Activated CD4-positive, alpha-beta T cell treated with anti-CD3 and anti-CD28 coated beads for 24 hours (primary cell): ENCODE data around the gene ZBTB18.
A peak's percentile ranks its signal among the peaks of the same experiment; 100 is the strongest.

ENCODE experiments used
- DNase-seq, 2 donors: peaks; one replicate each; pipeline ENCODE4 v3.0.0-alpha.2; 2020; ENCODE audit warnings: low read depth in 2 of 2

ZBTB18 gene

DNA sequence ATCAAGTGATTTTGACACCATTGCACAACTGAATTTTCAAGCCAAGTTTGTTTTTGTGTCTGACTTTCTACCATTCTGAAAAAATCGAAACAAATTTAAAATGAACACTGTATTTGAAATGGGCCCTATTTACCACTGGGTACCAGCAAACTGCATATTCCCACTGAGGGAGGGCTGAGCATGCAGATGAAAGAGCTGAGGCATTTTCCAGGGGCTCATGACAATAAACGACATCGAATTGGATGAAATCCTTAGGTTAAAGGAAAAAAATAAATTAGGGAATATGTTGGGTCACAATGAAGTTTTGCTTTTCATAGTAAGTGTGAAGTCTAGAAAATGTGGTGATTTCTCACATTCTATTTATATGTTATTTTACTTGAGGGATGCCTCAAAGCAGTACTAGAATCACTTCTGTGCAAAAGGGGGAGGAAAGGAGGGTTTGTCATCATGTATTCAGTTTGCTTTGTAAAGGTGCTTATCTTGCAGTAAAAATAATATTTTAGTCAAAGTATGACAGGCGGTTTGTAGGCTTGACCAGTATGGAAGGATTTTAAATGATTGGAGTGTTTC is 11.2 kb downstream of the ZBTB18 start:
- no peak for DNase-seq

DNA sequence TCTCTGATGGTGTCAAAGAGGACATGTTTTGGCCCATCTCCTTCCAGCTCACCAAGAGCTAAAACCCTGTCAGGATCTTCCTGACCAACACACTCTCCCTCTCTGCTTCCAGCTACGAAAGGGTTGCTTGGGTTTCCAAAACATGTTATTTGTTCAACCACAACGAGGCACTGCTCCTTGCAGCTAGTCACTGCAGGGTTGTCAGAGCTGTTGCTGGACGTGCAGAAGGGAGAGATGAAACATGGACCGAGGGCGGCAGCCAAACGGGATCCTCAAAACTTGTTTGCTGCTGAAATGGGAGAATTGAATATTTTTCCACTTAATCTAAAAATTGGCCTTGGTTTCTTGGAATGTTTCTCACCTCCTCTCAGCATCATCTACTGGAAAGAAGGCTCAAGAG is 12.4 kb downstream of the ZBTB18 start:
- DNase-seq, result no peak

DNA sequence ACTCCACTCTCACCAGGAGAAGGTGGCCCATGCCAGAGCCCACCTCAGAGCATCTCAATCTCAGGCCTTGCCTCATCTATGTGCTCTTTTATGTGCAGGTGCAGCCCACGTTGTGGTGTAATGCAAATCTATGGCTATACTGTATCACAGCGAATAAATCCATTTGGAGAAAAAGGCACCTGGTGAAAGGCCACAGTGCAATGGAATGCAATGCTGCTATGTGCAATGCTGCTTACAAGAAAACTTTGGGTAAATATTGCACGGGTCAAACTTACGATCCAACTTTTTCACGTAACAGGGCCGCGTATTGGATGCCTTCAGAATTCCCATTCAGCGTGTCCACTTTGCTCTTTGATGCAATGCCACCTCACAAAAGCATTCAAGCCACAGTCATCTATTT is 13.5 kb downstream of the ZBTB18 start:
- DNase-seq, result no peak

DNA sequence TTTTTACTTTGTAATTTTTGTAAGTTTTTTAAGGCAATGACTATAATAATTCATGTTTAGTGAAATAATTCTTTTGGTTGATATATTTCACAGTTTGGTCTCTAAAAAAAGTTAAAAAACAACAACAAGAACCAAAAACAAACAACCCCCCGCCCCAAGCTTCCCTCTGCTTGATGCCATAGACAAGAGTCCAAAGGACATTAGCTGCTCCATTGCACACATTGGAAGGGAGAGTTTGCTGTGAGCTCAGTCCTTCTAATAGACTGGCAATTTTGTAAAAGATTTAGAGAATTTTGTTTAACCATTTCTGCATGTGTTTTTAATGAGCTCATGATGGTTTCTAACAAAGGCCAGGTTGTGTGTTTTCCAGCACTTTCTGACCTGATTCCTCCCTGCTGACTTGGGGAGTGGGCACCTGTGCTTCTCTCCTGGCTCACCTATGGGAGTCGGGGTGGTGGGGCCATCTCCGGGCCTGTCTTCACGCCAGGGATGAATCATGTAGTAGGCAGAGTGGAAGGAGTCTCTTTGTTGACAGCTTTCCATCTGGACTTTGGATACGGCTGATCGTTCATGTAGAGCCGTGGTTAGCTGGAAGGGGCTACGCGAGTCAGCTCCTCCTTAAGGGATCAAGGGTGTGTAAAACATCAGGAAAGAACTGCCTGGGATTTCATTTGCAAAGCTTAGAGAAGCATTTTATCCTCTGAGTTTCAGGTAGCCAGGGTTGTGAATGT is 14.1 kb downstream of the ZBTB18 start:
- DNase-seq, result no peak

DNA sequence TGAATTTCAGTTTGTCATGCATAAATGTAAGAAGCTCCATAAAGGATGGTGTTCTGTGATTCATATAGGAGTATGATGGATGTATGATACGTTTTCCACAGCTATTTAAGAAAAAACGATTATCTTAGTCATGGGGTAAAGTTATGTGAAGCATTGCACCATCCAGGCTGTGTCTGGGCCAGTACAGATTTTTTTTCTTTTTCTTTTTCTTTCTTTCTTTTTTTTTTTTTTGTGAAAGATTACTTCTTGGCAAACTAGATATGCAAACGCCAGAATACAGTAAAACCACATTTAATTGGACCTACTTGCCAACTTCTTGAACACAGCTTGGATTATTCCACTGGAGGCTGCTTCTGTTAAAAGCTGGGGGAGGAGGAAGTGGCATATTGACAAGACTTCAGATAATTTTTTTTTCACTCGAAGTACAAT is 14.9 kb downstream of the ZBTB18 start:
- no peak for DNase-seq

DNA sequence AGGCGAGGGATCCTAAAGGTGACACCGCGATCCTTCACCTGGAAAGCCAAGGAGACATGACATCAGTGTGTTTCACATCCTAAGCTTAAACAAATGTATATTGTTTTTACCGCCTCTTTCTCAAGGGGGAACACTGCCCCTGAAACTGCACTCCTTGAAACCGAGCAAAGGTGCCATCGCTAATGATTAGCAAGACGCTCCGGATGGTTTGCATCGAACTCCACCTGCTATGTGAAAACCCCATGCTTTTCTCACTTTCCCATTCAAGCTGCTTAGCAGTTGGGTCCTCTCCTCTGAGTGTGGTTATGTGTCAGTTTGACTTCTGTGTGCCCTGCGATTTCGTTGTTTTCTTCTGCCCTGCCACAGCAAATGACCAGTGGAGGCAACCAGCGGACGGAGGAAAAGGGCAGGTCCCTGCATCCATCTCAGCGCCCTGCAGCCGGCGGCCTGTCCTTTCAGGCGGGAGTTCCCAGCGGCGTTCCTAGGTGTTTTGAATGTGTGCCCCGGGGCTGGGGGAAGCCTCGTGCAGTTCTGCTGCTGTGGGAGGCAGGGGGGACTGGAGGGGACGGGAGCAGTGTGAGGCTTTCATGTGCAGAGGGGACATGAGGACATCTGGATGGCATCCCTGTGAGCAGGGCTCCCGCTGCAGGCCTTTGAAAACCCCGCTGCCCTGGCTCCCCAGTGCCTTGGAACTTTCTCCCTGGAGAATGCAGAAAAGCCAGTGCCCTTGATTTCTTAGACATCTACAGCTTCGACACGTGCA is 16.1 kb downstream of the ZBTB18 start:
- no peak for DNase-seq

DNA sequence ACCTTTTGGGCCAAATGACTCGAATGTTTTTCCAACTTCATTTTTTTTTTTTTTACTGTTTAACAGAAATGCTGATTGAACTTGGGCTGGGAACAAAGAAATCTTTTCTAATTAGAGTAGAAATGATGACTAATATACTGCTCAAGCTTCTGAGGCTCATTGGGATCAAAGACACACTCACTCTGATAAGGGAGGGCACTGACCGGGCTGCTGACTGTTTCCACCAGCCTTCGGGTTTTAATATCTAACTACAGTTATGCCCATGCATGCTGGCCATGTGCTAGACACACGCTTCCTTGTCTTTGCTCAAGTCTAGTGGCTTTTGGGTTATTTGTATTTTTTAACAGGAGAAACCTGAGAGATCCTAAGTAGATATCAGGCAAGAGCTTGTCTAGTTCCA is 16.8 kb downstream of the ZBTB18 start:
- no peak for DNase-seq

DNA sequence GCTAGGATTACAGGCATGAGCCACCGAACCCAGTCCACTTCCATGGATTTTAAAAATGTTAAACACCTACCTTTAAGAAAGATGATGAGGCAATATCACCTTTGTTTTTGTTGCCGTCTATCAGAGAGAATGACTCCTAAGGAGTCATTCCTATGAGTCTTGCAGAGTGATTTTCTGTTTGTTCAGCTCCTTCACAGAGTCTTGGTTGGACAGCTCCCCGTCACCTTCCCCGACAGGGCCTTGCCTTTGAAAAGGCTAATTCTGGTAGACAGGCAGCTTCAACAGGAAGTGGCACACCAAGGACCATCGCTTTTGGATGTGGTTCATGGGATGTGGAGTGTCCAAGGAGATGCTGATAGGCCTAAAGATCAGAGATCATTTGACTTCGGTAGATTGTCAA is 17.5 kb downstream of the ZBTB18 start:
- DNase-seq, result no peak

DNA sequence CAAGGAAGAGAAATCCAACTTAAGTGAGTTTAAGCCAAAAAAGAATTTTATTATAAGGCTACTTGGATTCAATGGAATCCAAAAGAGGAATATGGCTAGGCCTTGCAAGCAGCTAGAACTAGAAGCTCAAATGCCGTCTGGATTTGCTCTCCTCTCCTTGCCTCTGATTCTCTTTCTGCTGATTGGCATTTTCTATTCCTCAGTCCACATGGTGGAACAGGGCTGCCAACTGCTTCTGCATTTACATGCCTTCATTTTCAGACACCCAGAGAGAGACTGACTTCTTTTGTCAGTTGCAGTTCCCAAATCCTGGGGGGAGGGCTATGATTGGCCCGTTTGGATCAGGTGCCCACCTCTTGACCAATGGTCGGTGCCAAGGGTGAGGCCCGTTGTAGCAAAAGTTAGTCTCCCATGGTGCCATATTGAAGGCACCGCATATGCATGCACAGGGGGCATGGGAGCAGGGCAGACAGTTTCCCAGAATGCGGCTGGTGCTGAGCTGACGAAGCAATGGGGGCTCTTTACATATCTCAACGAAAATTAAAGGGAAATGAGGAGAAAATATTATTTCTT is 18.3 kb downstream of the ZBTB18 start:
- no peak for DNase-seq

DNA sequence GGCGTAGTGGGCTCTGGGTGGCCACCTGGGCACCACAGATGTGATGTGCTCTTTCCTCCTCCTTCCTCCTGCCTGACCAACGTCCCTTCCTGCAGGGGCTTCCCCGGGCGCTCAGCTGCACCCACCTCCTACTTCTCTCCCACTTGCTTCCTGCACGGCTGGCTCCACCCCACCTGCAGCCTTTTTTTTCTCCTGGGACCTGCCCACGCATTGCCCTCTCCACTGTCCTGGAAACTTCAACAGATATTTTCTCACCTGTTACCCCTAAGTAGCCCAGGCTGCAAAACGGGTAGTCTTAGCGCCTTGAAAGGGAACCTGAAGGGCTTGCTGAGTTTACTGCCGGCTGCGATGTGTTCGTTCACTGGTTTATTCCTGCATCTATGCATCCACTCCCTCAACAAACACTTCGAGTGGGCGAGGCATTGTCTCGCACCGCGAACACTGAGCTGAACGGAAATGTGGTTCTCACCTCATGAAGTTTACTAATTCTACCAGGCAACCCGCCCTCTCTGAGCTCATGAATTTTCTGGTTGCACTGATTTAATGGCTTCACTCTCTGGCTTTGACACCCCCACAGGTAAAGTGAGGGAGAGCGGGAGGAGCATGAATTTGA is 23.6 kb downstream of the ZBTB18 start:
- peak in 1 of 2 donors; percentile 5 for DNase-seq

DNA sequence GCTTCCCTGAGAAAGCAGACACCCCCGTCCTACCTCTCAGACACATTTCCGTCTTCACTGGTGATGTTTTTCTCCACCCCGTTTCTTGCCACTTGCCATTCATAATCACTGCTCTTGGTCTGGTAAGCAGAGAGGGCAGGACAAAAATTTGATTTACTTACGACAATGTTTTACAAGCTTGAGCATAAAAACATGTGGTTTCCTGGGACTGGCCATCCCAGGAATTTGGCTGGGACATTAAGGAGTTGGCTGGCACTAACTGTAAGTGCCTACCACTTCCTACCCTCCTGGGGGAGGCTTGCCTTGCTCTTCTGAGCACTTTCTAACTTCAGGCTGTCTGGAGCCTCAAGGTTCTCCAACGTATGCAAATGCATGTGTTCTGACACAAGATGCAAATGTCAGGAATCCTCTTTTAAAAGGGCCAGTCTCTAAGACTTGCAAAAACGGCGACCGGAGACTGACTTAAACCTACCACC is 24.2 kb downstream of the ZBTB18 start:
- DNase-seq, result no peak

DNA sequence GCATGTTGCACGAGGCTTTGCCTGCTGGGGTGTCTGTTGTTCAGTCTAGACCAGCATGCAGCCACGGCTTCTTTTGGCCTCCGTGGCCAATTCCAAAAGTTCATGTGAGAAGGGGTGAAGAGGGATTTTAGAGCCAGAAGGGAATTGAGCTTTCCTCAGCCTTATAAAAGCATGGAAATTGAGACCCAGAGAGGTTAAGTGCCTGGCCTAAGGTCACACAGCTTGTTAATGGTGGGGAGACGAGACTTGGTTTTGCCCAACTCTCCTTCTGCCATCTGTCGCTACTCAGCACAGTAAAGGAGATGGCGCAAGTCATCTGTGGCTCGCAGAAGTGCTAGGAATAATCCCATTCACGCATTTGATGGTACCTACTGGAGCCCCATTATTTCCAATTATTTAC is 25.7 kb downstream of the ZBTB18 start:
- DNase-seq, result no peak

DNA sequence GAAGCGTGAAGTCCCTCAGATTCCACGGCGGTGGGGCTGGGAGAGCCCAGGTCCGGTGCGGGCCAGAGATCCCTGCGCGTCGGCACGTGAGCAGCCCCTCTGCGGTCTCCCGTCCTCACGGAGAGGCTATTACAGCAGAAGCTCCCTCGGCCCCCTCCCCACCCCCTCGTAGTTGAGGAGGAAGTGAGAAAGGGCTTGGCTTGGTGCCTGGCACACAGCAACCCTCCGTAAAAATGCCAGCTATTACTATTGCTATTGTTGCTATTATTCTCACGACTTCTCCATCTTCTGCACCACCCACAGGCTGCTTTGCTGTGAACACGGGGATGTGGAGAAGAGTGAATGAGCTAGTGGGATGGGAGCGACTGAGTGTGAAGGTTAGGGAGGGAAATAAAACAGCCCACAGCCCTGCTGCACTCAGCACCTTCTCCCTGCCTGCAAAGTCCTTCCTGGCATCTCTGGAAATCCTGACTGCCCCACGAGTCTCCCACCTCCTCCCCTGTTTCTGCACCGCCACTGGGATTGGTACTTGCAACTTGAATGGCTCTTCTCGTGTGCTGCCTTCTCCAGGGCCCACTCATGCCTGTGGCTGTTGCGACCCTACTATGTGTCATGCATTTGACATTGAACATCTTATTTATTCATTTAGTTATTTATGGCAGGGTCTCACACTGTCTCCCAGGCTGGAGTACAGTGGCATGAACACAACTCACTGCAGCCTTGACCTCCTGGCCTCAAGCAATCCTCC is 26.6 kb downstream of the ZBTB18 start:
- no peak for DNase-seq

DNA sequence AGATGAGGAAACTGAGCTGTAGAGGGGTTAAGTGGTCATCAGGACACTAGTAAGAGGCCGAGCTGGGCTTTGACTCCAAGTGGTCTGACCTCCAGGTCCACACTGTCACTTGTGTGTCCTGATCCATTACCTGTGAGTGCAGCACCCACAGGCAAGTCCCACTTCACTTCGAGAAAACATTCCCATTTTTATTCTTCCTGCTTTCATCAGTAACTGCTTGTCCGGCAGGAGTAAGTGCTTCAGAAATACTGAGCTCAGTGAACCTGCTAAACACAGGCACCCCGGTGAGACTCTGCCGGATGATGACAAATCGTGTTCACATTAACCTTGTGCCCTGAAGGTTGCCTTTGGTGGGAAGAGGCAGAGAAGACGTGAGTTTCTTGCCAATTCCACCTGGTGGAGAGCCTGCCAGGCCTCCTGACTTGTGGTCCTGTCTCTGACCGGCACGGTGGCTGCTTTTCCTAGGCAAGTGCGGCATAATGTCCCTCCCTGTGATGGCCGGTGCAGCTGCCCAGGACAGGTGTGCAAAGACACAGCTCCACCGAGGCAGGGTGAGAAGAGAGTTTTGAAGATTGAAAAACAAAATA is 29.4 kb downstream of the ZBTB18 start:
- no peak for DNase-seq

DNA sequence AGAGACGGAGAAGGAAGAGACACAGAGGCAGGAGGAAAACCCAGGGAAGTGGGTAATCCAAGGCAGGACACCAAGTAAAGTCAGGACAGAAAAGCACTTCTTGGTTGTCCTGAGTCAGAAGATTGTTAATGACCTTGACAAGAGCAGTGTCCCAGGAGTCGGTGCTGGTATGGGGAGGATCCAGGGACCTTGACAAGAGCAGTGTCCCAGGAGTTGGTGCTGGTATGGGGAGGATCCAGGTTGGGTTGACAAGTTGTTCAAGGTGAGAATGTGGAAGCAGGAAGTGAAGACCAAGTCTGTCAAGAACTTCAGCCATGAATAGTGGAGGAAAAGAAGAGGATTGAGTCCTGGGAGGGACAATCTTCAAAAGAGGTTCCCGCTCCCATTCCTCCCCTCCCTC is 31.9 kb downstream of the ZBTB18 start:
- no peak for DNase-seq

DNA sequence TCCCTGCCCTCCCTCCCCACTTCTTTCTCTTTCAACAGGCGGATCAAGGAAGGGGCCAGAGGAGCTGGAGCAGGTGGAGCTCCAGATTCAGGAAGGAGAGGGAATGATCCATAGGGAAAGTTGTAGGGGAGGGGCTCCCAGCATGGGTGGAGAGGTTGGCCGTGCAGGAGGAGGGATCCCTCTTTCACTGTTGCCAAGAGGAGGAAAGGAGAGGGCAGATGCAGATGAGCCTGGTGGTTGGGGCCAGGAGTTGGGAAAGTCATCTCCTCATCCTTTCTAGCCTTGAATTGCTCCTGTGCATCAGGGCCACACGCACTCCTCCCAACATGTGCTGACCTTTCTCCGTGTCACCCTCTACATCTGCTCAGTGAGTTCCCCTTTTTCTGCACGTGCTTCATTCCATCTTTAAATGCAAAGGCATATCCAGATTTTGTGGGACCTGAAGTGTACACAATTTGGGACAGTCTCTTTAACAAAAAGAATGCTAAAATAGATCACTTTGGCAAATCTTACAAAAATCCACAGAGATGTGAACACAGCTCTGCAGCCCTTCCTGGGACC is 32.4 kb downstream of the ZBTB18 start:
- DNase-seq, result no peak

DNA sequence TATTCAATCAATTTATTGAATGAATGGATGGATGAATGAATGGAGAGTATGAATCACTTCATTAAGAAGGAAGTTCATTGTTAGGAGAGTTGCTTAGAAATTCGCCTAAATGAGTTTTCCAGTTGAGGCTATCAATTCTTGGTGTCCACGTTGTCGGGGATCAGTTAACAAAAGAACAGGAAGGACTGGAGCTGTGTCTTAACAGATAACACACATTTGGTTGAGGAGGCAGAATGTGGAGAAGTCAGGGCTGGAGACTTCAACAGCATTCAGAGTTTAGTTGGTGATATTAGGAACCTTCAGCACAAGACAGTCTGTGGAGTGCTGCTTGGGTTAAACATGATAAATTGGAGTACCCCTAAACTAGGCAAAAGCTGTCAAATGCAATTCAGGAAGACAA is 33.7 kb downstream of the ZBTB18 start:
- DNase-seq, result no peak

DNA sequence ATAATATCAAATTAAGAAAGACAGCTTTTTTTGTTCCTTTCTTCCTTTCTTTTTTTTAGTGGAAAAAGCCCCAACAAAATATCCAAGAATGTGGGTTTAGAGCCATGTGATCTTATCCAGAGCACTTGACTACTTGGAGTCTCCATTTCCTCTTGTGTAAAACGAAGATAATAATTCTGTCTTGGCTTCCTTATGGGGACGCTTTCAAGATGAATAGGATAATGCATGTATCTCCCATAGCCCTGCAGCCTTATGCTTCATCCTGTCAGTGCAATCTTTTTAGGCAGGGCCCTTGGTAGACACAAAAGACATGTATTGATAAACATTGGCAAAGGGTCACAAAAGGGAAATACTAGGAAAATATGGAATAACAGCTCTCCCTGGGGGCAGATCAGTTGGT is 34.8 kb downstream of the ZBTB18 start:
- no peak for DNase-seq

DNA sequence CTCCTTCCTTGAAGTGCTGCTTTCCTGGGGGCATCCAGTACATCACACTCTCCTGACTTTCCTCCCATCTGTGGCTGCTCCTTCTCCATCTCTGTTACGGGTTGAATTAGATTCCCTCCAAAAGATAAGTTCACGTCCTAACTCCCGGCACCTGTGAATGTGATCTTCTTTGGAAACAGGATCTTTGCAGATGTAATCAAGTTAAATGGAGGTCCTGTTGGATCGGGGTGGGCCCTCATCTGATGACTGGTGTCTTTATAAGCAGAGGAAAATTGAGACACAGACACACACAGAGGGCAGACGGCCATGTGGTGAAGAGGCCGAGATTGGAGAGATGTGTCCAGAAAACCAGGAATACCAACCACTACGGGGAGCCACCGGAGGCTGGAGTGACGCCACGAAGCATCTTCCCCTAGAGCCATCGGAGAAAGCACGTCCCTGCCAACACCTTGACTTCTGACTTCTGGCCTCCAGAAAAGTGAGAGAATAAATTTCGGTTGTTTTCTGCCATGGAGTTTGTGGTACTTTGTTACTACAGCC is 36.0 kb downstream of the ZBTB18 start:
- DNase-seq, result no peak

DNA sequence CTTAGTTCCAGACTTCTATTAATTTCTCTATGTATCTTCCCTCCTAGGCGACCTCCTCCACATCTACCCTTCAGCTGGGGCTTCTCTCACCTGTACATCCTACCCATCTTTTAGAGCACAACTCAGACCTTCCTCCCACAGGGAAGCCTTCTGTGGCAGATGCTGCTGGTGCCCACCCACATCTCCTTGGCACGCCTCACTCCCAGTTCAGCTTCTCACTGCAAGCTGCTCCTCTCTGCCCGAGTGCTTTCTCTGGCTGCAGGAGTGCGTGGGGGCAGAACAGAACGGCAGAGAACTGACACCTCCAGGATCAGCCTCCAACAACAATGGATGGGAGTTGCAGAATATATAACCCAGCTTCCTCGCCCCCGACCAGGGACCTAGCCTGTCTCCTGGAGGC is 36.5 kb downstream of the ZBTB18 start:
- DNase-seq, result no peak
